Measurements from ENCODE around the gene AMDHD2. TPM values are rescaled to one million over a fixed set of nuclear protein-coding genes. Genes with fewer than 3 reads are reported as not detected.

Gene AMDHD2
- total RNA-seq, 1 donor from 2014 or later = 23.2 TPM

DNA sequence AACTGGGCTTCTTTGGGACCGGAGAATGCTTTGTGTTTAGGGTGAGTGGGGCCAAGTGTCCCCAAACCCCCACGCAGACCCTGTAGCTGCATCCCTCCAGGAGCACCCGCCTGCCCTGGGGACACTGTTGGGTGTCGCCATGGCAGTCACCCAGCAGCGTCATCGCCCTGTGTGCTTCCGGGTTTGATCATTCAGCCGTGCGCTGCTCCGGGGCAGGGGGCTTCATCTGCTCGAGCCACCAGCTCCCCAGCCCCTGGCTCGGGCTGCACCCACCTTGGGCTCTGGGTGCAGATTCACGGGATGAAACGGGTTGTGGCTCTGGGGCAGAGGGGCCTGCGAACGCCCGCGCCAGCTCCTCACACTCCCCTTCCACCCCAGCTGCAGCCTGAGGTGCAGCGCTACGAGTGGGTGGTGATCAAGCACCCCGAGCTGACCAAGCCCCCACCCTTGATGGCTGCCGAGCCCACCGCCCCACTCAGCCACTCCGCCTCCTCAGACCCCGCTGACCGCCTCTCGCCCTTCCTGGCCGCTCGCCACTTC lies 20.2 kb upstream of the AMDHD2 start:
- no peak for DNase-seq (ENCODE audit: low spot score)

DNA sequence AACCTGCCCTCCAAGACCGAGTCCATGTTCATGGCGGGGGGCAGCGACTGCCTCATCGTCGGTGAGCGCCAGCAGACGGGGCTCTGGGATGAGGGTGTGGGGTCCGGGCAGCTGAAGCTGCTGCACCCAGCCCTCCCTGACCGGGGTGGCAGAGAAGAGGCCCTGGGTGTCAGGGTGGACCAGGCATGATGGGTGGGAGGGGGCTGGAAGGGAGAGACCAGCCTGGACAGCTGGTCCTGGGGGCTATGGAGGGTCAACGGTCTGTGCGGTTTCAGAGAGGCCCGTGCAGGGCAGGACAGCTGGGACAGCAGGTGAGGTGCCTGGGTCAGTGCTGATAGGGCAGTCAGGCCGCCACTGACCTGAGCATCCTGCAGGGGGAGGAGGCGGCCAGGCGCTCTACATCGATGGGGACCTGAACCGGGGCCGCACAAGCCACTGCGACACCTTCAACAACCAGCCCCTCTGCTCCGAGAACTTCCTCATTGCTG lies 19.7 kb upstream of the AMDHD2 start:
- no peak for DNase-seq (ENCODE audit: low spot score)

DNA sequence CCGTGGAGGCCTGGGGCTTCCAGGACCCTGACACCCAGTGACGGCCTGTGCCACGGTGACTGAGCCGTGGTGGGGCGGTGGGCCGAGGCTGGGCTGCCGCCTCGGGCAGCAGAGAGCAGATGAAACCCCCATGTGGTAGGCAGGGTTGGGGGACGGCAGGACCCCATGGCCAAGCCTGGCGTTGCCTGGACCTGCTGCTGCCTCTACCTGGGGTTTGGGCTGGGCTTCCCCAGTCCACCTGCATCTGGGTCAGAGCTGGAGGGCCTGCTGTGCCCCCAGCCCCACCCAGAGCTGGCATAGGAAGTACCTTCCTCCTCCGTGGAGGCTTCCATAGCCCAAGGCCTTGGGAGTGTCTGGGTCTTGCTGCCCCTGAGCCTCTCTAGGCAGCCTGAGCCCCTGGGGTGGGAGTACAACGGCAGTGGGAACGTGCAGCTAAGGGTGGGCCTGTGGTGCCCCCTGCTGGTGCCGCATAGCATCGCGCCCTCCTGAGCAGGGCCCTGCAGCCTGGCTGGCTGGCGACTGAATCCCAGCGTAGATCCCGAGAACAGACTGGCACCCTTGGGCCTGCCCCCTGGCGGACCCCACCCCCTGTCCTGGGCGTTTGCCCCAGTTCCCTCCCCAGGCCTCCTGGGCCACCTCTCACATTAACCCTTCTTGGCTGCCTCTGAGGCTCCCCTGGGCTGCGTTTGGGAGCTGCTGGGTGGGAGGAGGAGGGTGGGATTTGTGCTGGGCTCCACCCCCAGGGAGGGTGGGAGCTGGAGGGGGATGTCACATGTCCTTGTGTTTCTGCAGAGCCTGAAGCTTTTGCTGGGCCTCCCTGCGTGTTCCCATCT lies 19.0 kb upstream of the AMDHD2 start:
- peak; percentile 84 for DNase-seq (ENCODE audit: low spot score)

DNA sequence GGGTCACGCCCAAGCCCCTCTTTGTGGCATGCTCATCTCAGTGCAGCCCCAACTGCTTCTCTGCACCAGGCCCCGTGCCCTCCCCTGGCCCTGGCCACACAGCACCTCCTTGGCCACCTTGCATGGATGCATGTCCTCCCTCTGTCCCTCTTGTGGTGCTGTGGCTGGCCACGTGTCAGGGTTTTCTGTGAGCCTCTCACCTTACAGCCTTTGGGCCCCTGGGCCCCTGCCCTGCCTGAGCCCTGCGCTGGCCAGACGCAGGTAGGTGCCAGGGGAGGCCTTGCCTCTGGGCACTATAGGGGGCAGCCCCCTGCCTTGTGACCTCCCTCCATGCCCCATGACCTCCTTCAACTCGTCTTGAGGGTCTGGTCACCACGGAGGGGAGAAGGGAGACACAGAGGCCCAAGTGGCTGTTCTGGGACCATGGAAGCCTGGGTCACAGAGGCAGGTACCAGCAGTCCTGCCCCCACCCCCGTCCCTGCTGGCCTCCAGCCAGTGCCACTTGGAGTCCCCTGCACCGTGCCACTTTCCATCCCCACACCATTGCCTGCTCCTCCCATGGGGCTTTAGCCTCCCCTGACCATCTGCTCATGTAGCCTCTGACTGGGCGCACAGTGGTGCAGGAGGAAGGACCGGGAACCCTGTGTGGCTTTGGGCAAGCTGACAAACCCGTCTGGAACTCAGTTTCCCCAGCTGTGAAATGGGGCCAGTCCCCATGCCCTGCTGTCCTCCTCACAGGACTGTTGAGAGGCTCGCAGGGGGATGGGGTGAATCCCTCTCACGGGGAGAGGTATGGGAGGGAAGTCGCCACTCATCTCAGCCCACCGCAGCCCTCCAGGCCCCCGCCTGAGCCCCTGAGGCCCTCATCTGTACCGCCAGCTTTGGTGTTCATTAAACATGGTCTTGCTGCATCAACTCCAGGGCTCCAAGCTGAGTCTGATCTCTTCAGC lies 17.9 kb upstream of the AMDHD2 start:
- DNase-seq (ENCODE audit: low spot score) = no peak

DNA sequence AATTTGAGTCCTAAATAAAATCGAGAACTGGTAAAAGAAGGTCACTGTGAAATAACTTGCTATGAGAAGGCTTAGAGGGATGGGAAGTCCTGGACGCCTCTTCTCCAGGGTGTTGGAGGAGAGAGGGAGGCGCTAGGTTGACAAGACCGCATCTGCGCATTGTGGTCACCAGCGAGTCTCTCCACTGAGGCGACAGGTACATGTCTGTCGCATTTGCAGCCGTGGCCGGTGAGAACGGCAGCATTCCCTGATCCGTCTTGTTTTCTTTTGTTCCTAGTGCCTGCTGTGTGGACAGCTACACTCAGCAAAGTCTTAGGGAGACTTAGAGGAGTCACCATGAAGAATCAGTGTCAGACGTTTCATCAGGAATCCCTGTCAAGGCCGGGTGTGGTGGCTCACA lies 14.5 kb upstream of the AMDHD2 start:
- DNase-seq (ENCODE audit: low spot score) = no peak

DNA sequence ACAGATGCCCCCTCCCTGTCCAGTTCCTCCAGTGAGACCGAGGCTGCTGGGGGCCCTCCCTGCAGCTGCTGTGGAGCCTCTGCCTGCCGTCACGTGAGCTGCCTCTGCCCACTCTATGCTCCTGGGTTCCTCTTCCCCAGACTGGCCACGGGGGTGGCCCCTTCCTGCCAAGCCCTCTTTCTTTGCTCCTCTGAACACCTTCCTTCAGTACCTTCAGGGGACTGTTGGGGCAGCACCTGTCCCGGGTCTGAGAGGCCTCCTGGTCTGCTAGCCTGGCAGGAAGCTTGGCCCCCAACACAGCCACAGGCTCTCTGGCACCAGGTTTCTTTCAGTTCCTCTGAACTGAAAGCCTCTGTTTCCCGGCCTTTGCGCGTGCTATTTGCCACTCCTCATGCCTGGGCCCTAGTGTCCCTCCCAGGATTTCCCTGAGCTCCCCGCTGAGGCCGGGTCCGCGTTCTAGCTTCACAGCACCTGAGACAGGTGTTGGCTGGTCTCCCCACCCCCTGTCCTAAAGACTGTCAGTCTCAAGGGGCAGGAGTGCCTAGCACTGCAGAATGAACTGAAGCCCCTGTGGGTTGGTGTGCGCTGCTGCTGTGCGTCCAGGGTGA lies 13.0 kb upstream of the AMDHD2 start:
- no peak for DNase-seq (ENCODE audit: low spot score)

DNA sequence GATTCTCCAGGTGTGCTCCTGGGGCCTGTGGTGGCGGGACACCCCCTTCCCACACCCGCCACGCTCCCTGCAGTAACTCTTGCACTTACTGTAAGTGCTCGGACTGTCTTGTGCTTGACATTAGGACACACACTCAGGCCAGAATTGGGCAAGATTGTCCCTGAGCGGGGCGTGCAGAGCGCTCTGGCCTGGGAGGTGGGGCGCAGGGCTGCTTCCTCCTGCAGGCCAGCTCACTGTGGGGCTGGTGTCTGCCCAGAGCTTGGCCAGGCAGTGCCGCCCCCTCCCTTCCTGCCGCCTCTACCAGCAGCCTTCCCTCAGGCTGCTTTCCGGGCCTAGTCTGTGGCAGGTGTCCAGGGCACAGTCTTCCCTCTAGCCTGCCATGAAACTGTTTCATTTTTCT lies 12.5 kb upstream of the AMDHD2 start:
- no peak for DNase-seq (ENCODE audit: low spot score)

DNA sequence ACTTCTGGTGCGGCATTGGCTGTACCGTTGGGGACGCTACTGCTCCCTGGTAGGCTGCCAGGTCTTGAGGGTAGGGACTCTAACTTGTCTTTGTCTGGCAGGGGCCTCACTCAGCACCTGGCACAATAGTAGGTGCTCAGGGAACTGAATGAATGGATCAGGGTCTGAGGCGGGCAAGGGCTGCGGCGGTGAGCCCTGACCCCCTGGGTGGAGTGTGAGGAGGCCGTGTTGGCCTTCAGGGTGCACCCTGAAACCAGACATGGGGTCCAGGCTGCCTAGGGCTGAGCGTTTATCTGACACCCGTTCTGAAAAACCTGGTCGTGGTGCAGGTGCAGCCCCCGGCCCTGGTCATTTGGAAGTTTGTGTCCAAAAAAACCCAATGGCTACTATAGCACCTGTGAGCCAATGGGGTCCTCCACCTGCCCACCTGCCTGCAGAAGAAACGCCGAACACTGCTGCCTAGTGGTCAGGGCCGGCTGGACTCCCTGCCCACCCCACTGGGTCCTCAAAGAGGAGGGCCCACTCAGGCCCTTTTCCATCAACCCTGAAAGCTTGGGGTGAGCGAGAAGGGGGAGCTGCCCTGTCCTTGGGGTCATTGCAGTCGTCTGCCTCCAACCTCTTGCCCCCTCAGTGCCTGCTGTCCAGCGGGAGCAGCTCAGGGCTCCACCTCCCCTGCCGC lies 11.3 kb upstream of the AMDHD2 start:
- no peak for DNase-seq (ENCODE audit: low spot score)

DNA sequence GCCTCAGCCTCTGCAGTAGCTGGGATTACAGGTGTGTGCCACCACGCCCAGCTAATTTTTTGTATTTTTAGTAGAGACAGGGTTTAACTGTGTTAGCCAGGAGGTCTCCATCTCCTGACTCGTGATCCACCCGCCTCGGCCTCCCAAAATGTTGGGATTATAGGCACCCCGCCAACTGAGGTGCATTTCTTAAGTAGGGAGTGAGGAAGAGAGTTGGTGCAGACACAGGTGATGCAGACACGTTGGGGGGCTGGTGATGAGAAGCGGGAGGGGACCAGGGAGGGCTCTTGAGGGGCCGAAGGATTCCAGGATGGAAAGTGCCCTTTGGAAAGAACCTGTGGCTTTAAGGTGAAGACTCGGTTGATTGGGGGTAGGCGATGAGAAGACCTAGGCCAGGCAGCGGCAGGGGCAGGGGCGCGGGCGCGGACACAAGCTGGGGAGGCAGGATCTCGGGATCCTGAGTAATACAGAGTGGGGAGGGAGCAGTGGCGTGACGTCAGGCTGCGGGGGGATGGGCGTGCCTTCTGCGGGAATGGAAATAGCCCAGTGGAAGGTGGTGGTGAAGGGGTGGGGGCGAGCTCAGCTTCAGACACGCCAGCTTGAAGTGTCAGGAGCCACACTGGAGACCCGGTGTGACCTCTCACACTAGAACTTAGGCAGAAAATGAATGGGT lies 8.9 kb upstream of the AMDHD2 start:
- no peak for DNase-seq (ENCODE audit: low spot score)

DNA sequence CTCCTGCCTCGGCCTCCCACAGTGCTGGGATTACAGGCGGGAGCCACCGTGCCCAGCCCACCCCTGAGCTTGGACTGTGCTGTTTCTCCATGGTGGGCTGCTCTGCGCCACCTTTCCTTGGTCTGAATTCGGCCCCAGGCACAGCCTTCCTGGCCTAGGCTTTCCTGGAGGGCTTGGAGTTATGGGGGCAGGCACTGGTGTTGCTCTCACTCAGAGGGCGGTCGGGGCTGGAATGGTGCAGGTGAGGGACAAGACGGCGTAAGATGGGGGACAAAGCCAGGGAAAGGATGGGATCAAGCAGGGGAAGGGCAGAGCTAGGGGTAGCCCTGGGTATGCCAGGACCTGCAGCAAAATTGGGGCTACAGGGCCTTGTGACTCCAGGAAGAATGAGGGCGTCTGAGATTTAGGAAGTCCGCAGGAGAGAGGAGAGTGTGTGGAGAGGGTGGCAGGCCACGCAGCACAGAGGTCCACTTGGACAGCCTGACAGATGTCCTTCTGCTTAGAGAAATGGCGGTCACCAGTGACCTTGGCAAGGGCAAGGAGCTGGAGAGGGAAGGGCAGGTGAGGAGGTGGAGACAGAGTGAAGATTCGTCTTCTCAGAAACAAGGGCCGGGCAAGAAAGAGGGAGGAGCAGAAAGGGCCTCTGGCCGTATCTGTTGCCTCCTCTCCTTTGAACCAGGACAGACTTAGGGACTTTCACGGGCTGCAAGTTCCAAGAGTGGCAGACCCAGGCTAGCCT lies 8.0 kb upstream of the AMDHD2 start:
- DNase-seq (ENCODE audit: low spot score) = no peak

DNA sequence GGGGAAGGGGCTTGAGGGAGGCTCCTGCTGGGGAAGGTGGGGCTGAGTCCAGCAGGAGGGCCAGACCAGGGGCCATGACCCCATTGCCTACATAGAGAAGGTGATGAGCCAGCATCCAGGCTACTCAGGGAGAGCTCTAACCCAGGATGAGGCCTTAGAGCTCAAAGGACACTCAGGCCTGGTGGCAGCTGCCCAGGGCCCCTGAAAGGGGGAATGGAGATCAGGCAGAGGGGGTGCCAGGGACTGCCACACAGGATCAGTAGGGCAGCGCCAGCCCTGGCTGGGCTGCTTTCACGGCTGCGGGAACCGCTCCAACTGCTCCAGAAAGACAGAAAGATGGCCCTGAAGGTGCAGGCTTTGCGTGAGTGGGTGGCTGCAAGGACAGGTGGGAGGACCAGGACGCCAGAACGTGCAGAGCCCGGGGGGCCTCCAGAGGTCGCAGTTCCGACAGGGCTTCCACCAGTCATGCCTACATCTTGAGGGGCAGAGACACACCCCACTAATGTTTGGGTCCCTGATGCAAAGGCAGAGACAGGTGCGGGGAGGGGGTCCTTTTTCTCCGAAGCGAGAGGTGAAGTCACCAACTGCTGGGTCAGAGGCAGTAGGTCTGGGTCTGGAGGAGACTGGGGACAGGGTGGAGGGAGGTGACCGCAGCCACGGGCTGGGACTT lies 7.3 kb upstream of the AMDHD2 start:
- no peak for DNase-seq (ENCODE audit: low spot score)

DNA sequence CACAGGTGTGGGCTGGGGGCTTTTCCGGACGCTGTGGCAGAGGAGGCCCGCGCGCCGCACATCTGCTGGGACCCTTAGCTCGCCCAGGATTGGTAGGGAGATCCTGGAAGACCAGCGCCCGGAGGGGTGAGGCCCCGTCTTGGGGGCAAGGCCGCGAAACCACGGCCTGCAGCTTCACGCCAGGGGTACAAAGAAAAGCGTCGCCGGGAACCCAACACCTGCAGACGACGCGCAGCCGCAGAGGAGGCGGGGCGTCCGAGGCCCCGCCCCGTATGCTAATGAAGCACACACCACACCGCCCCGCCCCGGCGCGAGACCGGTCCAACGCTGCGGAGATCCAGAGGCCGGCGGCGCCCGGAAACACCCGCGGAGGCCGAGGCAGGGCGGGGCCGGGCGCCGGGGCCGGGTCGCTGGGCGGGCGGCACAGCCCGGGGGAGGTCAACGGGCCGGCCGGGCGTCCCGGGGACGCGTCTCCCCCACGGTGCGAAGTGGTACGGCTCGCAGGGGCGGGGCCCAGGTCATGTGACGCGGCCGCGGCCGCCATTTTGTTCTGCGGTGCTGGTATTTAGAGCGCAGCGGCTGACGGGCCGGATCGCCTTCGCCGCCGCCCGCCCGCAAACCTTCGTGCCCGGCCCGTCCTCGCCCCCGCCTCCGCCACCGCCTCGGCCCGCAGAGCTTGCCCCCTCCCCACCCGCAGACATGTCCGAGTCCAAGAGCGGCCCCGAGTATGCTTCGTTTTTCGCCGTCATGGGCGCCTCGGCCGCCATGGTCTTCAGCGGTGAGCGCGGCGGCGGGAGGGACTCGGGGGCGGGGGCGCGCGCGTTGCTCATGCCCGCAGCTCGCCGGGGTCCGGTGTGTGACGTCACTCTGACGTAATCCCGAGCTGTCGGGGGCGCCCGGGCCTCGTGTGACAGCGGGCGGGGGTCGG lies 6.5 kb upstream of the AMDHD2 start, which contains the start of gene ATP6V0C:
ATP6V0C (plus strand) TSS at position 548 of the 928 bp plus-strand sequence; CDS start at position 700, 152 bp downstream.
- DNase-seq (ENCODE audit: low spot score) = peak; percentile 92

DNA sequence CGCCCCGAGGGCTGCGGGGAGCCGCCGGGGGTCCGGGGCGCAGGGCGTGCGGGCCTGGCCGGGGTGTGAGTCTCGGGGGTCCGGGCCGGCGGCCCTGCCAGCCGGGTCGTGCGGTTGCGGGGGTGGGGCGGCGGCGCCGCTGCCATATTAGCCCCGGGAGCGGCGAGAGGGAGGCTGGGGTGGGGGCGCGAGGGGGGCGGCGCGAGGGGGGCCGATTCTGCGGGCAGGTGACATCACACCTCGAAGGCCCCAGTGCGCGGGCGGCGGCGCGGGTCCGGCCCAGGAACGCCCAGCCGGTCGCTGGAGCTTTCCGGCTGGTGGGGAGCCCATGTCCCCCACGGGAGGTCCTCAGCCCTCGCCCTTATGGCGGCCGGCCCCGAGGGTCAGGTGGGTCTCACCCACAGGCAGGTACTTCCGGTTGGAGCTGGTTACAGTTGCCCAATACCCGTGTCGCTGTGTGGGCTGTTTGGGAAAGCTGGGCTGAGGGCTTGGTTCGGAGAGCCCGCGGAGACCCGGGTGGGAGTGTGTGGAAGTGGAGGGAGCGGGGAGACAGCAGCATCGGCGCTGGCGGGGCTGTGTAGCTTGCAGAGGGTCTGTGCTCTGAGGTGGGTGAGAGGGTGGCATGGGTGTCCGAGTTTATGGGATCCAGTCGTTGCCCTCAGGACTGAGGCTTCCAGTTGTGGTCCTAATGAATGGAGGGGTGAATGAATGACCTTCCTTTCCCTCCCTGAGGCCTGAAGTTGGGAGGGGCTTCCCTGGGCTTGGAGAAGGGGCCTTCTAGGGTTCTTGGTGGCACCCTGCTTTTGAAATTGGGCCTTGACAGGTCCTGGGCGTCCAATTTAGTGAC lies 5.6 kb upstream of the AMDHD2 start:
- no peak for DNase-seq (ENCODE audit: low spot score)

DNA sequence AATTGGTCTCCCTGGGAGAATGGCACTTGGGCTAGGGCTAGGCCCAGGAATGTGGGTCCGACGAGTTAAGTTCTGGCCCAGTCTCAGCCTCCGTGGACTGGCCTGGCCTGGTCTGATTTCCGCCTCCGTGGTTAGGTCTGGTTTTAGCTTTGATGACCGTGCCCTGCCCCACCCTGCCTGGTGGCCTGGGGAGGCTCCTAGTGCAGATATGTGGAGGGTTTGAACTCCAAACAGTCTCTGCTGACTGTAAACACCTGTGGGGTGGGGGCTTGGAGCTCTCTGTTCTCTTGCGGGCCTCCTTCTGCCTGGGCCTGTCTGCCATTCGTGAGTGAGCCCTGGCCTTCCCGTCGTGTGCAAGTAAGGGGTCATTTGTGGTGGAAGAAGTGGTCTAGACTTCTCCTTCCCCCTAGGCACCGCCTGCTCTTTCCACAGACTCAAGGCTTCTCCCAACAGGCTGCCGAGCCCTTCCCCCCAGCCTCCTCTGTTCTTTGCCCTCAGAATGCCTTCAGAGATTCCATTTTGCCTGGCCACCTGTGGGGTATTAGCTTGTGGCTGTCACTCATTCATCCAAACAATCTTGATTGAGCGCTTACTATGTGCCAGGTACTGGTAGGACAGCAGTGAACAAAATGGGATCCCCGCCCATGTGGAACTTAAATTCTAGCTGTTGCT lies 4.9 kb upstream of the AMDHD2 start:
- no peak for DNase-seq (ENCODE audit: low spot score)

DNA sequence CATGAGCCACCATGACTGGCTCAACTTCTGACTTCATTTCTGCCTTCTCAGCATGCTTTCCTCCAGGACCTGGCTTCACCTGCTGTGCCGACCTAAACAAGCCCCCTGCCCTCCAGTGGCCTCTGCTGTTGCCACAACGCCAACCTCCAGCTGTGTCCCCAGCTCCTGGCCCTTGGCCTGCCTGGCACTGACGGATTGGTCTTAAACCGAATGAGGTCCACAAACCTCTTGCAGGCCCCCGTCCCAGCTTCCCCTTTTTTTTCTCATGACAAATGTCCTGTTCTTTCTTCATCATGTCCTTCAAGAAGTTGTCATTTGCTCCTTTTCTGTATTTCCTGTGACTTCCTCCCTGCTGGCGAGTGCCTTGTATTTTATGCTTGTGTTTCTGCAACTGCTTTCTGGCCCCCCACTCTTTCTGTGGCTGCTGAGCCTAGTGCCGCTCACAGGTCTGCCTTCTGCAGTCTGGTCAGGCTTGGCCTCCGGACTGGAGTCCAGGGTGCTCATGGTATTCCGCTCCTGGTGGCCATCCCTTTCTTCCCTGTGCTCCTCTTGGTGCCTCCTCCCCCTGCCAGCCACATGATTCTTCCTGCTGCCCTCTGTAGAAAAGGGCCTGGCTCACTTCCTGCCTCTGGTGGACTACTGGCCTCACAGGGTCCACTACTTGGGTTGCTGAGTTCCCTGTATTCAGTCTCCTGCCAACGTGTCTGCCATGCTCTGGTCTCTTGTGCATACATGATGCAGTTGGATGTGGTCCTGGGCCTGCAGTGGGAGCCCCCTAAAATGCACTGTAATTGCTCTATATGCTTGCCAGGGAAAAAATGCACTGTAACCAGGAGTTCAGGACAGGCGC lies 3.6 kb upstream of the AMDHD2 start:
- no peak for DNase-seq (ENCODE audit: low spot score)

All from ureter (tissue), 1 donor.